ENCODE data around the gene TMTC4.

Gene TMTC4

DNA sequence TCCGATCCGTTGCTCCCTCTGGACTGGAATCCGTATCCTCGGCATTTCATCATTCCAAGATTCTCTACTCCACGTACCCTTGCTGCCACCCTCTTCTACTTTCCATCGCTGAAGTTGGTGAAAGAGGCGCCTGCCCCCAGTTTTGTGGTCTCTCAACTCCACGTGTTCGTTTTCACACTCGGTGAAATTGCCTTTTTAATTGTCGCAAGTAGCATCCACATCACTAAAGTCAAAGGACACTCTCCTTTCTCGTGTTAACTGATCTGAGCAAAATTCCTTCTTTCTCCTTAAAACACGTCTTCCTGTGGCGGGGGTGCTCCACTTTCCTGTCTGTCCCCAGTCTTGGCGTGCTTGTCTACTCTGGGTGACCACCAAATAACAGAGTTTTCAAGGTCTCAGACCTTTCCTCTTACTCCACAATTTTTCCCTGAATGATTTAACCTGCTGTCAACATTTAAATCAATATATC is 1.1 kb upstream of the TMTC4 start:
- TF ChIP-seq, protein P1, sequence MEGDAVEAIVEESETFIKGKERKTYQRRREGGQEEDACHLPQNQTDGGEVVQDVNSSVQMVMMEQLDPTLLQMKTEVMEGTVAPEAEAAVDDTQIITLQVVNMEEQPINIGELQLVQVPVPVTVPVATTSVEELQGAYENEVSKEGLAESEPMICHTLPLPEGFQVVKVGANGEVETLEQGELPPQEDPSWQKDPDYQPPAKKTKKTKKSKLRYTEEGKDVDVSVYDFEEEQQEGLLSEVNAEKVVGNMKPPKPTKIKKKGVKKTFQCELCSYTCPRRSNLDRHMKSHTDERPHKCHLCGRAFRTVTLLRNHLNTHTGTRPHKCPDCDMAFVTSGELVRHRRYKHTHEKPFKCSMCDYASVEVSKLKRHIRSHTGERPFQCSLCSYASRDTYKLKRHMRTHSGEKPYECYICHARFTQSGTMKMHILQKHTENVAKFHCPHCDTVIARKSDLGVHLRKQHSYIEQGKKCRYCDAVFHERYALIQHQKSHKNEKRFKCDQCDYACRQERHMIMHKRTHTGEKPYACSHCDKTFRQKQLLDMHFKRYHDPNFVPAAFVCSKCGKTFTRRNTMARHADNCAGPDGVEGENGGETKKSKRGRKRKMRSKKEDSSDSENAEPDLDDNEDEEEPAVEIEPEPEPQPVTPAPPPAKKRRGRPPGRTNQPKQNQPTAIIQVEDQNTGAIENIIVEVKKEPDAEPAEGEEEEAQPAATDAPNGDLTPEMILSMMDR (IDR thresholded peaks at IDR 0.05; ENCODE audit: low read depth, low read length, missing control alignments) = no peak
- no peak for DNase-seq (ENCODE audit: low read depth)
- peak overlapping the region; percentile 58 for H3K4me3 ChIP-seq (ENCODE audit: low read depth, low read length)
- in situ Hi-C loops (cut with HindIII; ENCODE audit: low sequenced_read_pairs) = no loop called here

DNA sequence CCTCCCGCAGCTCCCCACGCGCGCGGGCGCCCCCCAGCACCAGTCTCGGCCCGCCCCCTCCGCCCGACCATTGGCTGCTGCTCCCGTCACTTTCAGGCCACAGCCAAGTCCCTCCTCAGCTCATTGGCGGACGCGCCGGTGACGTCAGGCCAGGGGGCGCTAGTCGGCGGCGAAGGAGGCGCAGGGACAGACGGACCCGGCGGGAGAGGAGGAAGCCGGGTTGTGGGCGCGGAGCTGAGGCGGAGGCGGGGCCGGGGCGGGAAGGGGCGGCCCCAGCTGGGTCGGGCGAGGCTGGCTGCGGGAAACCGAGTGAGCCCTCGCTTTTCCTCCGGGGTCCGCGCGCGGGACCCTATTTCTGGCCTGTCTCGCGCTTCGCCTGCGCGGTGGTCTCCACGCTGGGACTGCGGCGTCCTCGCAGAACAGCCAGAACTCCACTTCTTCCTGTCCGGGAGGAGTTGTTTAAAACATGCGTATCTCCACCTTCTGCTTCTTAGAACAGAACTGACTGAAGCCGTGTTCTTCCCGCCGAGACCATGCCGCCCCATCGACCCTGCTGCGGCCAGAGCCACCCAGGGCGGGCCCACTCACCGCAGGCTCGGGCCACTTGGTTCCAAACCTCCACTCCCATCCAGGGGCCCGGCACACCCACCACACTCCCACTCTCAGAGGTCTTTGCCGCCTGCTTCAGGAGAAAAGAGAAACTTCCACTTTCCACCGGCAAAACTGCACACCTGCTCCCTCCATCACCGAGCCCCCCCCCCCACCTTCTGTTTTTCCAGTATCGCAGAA is 471 bp upstream of the TMTC4 start:
- TF ChIP-seq, protein P1 (IDR thresholded peaks at IDR 0.05; ENCODE audit: low read depth, low read length, missing control alignments) = peak; percentile 37
- DNase-seq (ENCODE audit: low read depth) = peak; percentile 94
- in situ Hi-C loops (cut with HindIII; ENCODE audit: low sequenced_read_pairs) = no loop called here
- peak overlapping the region; percentile 58 for H3K4me3 ChIP-seq (ENCODE audit: low read depth, low read length)

DNA sequence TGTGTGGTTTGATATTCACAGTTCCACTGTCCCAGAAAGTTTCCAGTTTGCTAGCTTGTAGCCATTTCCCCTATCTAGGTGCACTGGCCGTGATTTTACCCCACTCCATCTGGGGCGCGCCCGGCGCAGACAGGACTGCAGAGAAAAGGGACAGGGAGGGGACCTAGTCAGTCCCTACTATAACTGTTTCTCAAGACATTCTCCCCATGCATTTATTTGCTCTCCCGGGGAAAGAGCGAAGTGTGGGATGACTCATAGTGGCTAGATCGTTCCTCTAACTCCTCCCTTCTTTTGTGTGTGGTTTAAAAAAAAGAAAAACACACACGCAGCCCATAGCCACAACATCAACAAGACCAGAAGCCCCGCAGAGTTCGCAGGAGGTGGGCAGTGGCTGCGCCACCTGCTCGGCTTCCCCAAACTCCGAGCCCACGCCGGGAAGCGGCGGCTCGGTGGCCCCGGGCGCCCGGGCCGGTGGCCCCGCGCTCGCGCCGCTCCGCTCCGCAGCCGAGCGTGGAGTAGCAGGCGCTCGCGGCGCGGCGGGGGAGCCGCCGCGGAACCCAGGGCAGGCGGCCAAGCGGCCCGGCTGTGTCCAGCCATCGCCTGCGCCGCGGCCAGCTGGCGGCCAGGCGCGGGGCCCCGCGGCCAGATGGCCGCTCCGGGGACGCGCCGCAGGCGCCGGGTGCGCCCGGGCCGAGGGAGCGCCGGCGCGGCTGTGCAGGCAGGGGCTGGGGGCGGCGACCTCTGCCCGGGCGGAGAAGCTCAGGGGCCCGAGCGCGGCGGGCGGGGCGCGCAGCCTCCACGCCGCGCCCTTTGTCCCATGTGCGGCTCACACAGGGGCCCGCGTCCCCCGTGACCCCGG is 653 bp downstream of the TMTC4 start:
- DNase-seq (ENCODE audit: low read depth) = peak; percentile 93
- peak overlapping the region; percentile 58 for H3K4me3 ChIP-seq (ENCODE audit: low read depth, low read length)
- in situ Hi-C loops (cut with HindIII; ENCODE audit: low sequenced_read_pairs) = no loop called here
- TF ChIP-seq, protein P1 (IDR thresholded peaks at IDR 0.05; ENCODE audit: low read depth, low read length, missing control alignments) = no peak

DNA sequence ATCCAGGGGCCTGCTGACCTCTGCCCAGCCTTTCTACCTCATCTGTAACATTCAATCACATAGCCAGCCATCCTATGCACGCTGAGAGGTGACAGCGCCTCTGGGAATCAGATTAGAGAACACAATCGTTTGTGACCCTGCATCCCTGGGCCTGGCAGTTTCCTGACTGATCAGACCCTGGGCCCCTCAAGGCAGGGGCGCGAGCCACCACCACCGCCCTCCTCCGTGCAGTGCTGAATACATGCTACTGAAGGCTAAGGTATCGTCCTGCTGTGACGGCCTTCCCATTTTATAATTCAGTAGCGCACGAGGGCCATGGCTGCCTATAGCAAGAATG is 1.3 kb downstream of the TMTC4 start:
- no peak for DNase-seq (ENCODE audit: low read depth)
- H3K4me3 ChIP-seq (ENCODE audit: low read depth, low read length) = peak overlapping the region; percentile 58
- in situ Hi-C loops (cut with HindIII; ENCODE audit: low sequenced_read_pairs) = no loop called here
- TF ChIP-seq, protein P1 (IDR thresholded peaks at IDR 0.05; ENCODE audit: low read depth, low read length, missing control alignments) = no peak

DNA sequence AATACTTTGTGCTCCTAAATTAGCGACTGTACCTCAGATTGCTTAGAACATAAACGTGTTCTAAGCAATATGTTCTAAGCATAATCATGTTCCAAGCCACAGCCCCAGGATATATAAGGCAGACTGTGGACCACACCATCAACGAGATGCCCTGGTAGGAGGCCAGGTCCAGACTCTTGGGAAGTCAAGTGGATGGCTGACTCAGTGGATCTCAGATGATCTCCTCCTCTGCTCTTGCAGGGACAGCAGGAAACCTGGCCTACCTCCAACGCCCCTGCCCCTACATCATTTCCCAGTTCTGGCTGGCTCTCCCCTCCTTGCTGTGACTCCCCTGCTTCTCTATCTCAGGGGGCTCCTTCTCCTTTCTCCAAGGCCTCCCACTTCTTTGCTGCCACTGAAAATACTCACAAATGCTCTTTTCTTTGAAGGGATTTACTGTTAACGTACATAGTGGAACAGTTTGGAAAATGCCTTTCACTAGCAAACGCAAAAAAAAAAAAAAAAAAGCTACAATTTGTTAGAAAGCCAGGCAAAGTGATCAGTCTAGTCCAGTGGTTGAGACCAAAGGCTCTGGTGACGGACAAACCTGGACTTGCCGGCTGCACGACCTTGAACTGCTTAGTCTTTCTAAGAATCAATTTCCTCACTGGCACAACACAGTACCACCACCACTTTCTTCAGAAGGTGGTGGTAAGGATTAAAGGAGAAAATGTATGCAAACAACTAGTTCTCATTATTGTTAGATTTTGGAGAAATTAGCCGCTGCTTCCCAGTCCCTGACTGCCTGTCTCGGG is 3.0 kb downstream of the TMTC4 start:
- in situ Hi-C loops (cut with HindIII; ENCODE audit: low sequenced_read_pairs) = no loop called here
- TF ChIP-seq, protein P1 (IDR thresholded peaks at IDR 0.05; ENCODE audit: low read depth, low read length, missing control alignments) = no peak
- H3K4me3 ChIP-seq (ENCODE audit: low read depth, low read length) = no peak overlapping the region
- DNase-seq (ENCODE audit: low read depth) = no peak

DNA sequence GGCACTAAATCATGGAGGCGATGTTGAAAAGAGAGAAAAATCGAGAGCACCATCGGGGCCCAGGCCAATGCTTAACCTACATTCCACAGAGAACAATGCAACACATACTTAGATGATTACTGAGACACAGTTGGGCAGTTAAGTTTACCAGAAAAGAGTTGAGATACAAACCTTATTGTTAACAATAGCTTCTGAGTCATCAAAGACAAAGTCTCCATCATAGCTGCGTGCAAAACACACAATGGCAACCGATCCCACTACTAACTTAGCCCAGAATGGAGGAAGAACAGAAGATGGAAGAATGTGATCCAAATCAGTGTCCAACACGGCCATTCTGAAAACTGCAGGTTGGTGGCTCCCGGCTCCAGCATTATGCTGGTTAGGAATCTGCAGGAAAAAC is 6.2 kb downstream of the TMTC4 start:
- DNase-seq (ENCODE audit: low read depth) = peak; percentile 82
- TF ChIP-seq, protein P1 (IDR thresholded peaks at IDR 0.05; ENCODE audit: low read depth, low read length, missing control alignments) = no peak

More for the DNA sequence above, 6.2 kb downstream of the TMTC4 start:
- H3K4me3 ChIP-seq (ENCODE audit: low read depth, low read length) = no peak overlapping the region
- in situ Hi-C loops (cut with HindIII; ENCODE audit: low sequenced_read_pairs) = no loop called here
